CD4-positive, alpha-beta T cell treated with Interleukin-10 for 1 hour (primary cell): ENCODE results near the gene POU2AF3.

Source experiments
- DNase-seq: peaks from one replicate; pipeline ENCODE4 v3.0.0-alpha.2; 2020

The POU2AF3 gene

DNA sequence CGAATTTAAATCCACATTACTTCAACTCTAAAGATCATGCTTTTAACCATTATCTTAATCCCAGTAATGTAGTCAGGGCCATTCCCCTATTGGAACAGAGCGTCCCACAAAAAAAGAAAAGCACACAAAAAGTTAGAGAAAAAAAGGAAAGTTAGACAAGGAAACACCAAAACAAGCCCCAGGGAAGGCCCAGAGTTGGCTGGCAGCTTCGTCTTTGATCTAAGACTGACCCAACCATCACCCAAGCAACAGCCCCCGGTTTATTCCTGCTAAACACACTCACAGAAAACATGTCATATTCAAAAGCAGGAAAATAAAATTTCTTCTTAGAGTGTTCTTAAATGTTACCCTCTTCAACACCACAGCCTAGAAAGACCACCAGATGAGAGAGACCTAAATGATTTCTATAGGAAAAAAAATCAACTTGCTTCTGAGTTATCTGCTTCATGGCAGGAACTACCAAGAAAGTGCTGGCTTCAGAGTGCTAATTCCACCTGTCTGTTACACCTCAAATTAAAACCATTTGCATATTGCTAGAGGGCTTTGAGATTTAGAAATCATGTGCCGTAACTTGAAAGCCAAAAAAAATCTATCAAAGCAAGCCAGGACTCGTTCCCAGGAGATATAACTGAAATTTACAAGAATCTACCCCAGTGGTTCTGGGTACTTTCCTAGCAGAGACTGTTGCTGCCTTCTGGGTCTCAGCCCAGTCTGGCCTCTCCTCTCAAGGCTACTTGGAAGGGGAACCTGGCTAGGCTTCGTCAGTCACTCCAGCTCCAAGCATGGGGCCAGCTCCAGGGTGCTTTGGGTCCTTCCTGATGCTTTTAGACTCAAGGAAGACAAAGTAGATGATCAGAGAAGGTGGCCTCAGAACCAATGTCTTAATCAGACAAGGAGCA is 31.2 kb downstream of the POU2AF3 start:
- DNase-seq = no peak

GRCh38 chr11:111330234-111330893 is 32.0 kb downstream of the POU2AF3 start:
- DNase-seq = no peak

DNA sequence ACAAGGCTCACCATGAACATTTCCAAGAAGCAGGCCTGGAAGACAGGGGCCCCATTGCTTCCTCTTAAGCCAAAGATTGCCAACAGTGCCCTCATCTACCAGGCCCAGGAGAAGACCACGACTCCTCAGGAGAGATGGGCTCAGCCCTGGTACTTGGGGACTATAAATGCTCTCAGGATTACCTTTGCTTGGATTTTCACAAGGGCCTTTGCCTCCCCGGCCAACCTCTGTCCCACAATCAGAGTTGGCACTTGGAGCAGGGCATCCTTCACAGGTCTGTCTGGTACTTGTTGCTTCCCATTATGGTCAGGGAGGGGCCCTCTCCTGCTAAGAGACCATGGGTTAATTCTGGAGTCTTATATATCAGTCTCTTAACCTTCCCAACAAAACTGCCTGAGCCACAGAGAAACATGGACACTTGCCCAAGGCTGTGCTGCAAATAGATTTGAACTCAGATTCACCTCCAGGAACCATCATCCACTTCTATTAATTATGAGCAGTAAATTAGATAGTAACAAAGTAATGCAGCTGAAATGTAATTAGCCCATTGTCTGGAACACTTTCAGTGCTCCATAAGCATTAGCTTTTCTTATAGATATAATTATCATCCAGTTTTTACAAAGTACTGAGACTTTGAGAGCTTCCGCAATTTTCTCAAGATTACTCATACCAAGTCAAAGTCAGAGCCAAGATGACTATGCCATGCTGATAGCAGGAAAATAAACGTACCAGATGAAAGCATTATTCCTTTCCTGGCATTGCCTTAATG is 33.5 kb downstream of the POU2AF3 start:
- no peak for DNase-seq

DNA sequence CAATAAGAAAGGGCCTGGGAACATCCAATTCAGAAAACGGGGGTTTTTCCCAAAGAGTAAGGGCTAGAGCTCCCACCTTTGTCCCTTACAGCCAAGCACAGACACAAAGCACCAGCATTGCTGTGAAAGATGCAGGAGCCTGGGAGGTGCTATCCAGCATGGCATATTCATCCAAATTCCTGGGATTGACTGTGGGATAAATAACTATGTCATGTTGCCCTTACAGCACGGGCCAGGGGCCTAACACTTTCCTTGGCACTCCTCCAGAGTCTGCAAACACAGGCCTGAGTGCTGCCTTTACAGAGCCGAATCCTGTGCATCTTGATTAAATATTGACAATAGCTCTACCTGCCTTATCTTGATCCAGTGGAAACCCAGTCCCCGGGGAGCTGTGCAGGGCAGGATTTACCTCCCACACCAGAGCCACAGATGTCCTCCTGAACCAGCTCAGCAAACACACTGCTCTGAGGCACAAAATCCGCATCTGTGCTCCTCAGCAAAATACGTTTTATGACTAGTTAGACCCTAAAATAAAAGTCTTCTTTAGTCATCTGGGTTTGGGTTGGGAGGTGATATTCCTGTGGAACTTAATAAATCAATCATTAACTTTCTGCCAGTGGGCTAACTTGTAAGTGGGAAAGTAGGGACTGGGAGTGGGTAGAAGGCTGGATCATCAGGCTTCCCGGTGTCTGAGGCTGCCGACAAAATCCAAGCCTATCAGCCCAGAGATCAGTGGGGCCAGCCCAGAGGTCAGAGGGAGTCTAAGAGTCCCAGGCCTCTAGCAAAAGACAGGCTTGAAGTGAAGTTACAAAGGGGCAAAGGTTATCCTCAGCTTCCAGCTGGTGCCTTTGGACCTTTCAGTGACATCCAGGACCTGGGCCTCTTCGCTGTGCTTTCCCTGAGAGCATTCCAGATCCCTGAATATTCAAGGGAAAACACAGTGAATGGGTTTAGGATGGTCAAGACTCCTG is 36.5 kb downstream of the POU2AF3 start:
- no peak for DNase-seq

- no peak for DNase-seq
These were observed 37.2 kb downstream of the POU2AF3 start for GRCh38 chr11:111335549-111335948.

DNA sequence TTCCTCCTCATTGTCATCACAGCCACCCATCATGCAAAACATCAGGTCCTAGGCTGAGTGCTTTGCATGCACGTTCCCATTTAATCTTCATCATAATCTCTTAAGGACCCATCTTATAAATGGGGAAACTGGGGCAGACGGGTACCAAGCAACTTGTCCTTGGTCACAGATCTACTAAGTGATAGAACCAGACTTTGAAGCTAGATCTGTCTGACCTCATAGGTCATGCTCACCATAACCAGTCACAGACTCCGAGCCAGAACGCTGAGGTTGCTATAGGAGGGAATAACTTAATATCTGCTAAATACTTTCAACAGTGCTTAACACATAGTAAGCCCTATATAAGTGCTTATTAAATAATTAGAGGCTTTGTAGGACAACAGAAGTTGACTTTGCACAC is 37.7 kb downstream of the POU2AF3 start:
- no peak for DNase-seq

- DNase-seq = no peak
These were observed 38.4 kb downstream of the POU2AF3 start for GRCh38 chr11:111336582-111337256.

GRCh38 chr11:111339758-111340388 is 41.5 kb downstream of the POU2AF3 start:
- no peak for DNase-seq

DNA sequence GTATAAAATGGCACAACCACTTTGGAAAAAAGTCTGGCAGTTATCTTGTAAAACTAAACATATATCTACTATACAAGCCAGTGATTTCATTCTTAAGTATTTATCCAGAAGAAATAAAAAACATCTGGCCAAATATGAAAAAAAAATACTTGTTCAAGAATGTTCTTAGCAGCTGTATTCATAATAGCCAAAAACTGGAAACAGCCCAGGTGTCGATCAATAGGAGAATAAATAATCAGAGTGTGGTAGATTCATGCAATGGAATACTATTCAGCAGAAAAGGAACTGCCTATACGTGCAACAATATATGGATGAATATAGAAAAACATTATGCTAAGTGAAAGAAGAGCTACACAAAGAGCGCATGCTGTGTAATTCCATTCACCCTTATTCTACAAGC is 44.0 kb downstream of the POU2AF3 start:
- no peak for DNase-seq

DNA sequence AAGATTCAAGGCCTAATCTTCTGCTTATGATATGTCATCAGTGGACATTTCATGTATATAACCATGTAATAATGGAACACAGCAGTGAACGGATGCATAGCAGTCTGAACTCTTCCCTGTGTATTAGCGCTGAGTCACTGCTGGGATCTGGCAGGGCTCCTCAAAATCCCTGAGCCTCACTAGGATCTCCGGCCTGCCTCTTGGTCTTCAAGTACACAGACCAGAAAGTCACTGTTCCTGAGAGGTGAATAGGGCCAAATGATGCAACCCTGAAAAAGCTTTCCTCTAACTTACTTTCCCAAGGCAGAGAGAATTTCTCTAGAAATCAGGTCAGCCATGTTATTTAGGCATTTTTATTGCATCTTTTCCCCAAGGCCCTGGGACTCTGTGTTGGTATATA is 45.7 kb downstream of the POU2AF3 start:
- no peak for DNase-seq

DNA sequence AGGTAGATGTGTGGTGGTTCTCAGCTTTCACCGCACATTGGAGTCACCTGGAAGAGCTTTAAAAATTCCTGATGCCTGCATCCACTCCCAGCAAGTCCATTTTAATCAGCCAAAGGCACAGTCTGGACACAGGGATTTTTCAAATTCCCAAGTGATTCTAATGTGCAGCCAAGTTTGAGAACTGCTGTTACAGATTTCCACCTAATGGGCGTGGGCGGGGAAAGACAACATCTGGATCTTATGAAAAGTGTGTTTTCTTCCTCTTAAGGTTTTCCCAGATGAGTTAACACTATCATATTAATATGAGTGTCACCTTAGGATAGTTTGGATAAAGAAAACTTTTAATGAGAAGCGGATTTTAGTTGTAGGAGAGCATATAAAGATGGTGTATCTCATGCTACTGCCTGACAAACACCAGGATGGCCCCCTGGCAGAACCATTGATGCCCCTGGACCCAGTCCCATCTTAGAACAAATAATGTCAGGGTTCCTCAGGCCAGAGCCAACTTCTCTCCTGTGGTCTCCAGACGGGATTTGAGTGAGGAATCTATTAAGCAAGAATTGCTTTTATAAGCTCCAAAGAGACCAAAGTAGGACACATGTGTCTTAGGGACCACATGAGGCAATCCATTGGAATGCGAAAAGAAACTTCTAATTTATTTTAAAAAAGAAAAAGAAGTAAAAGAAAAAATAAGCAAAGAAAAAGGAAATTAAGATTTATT is 48.8 kb downstream of the POU2AF3 start:
- no peak for DNase-seq

DNA sequence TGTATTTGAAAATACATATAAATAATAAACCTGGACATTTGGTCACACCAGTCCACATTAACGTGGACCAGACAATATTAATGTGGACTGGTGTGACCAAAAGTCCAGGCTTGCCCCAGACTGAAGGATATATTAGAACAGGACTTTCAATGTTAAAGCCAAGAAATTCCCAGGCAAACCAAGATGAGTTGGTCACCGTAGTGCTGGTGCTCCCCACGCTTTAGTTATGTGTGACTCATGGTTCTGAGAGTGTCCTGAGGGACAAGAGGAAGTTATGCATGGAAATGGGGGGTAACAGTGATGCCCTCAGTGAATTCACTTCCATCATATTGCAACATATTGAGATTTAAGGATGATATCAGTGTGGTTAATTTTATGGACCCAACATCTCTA is 49.4 kb downstream of the POU2AF3 start:
- no peak for DNase-seq

GRCh38 chr11:111348147-111348546 is 49.8 kb downstream of the POU2AF3 start:
- no peak for DNase-seq

DNA sequence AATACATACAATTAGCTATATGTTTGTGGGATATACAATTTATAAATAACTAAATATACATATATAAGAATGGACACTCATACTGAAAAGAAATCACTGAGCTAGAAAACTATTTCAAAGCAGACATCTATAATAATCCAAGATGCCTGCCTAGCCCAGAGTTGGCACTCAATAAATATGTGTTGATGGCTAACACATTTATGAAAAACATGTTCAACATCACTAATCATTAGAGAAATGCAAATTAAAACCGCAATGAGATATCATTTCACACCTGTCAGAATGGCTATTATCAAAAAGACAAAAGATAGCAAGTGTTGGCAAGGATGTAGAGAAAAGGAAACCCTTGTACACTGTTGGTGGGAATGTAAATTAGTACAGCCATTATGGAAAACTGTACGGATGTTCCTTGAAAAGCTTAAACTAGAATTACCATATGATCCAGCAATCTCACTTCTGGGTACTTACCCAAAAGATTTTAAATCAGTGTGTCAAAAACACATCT is 50.9 kb downstream of the POU2AF3 start:
- no peak for DNase-seq

- no peak for DNase-seq
These were observed 52.5 kb downstream of the POU2AF3 start for GRCh38 chr11:111350811-111351210.

DNA sequence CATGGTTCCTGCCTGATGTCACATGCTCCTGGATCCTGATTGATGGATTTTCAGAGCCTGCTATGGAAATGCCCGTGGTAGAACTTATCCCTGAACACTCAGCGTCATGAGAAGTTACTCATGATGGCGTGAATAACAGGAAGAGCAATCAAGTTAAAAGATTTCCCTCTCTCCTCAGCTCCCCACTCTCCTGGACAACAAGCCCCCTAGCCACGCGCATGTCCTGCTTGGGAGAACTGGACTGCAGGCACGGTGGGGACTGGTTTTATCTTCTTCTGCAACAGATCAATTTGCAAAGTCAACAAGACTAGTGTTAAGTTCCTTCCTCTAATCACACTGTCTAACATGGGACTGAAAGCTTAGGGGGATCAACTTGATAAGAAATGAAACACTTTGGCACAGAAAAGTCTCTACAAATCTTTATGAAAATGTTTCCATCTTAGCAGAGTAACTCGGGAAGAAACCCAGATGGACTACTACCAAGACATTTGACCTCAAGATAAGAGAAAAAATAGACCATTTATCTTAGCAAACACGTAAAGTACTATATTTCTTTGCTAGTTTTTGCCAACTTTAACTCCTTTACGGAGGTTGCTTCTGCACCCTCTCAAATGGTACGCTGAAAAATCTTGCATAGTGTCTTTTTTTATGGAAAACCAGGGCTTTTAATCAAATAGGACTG is 53.2 kb downstream of the POU2AF3 start:
- no peak for DNase-seq

DNA sequence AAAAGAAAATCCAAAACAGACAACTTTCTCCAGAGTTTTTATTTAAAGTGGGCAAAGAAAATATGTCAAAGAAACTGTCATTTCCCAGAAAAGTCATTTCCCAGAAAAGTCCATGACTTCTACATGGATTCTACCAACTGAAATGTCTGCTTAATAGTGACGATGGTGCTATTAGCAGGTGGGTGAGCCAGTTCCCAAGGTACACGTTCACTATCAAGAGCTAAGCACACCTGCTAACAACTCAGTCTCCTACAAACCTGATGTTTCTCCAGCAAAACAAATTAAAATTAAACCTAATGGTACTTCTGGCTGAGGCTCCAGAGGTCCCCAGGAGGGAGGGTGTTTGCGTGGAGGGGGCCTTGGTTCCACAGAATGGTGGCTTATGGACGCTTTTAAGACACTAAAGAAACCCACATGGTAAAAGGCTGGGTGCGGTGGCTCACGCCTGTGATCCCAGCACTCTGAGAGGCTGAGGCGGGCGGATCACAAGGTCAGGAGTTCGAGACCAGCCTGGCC is 53.9 kb downstream of the POU2AF3 start:
- DNase-seq = no peak

DNA sequence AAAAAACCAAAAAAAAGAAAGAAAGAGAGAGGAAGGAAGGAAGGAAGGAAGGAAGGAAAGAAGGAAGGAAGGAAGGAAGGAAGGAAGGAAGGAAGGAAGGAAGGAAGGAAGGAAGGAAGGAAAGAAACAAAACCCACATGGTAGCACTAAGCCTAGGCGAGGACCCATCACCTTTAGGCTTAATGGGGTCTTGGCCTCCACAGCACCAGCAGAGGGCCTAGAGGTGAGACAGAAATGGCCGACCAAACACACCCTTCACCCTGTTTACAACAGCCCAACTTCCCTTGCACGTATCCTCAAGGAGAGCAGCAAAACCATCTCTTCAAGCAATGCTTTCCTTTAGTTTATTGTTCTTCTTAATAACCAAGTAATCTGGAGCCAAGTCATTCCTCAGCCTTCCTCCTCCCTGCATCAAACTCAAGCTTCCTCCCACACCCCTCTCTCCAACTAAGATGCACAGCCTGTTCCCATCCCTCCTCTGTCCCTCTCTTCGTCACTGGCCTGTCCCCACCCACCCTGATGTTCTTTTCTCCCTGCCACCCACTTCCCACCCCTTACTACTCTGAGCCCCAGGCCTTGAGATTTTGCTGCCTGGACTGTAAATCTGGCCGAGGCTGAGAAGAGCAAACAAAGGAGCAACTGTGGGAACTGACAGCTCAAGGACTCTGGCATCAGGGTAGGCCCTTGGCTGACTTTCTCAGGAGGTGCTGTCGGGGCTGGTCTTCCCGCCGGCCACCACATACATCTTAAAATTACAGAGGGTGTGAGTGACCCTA is 54.8 kb downstream of the POU2AF3 start:
- DNase-seq = no peak
